OCI-LY7 (cell line): ENCODE results near the gene LGR6. TPM values are rescaled to one million over a fixed set of nuclear protein-coding genes. Genes with fewer than 3 reads are reported as not detected.

ENCODE experiments used
- BruUV-seq: library from RNA; stranded (reverse); fragments of 400-500 nt; replicated peaks from 2 replicates; lab custom pipeline; 2021; lab: Mats Ljungman, UMichigan
- CTCF ChIA-PET: fragments of 300-600 bp; sonication (Branson Sonifier 250); formaldehyde crosslinking; loops from one replicate; lab custom pipeline; 2022; ENCODE audit warnings: antibody characterized with exemption; ENCODE audit not compliant: unreplicated experiment; lab: Charles Lee
- POLR2A ChIA-PET: fragments of 300-600 bp; sonication (Branson Sonifier 250); formaldehyde crosslinking; loops from one replicate; lab custom pipeline; 2022; ENCODE audit warnings: antibody characterized with exemption; lab: Charles Lee
- DNase-seq: peaks from one replicate; pipeline ENCODE4 v3.0.0-alpha.2; 2015; ENCODE audit warnings: low spot score
- H2AFZ ChIP-seq: fragments of 200-600 bp; sonication (generic), shearing (Covaris generic); 2 replicates; pipeline ENCODE4 v1.6.1; 2014; ENCODE audit warnings: mild to moderate bottlenecking, antibody characterized with exemption, low read length, moderate library complexity
- H3K27ac ChIP-seq: fragments of 200-600 bp; sonication (generic); 2 replicates; pipeline ENCODE4 v1.5.1; 2014; ENCODE audit warnings: mixed run types, low read depth, mild to moderate bottlenecking, moderate library complexity, low read length, inconsistent platforms; ENCODE audit not compliant: poor library complexity, severe bottlenecking
- H3K36me3 ChIP-seq: fragments of 200-600 bp; sonication (generic); 2 replicates; pipeline ENCODE4 v1.6.1; 2014; ENCODE audit warnings: mild to moderate bottlenecking, antibody characterized with exemption, low read length, moderate library complexity, mixed read lengths; ENCODE audit not compliant: insufficient read depth
- H3K4me1 ChIP-seq: fragments of 200-600 bp; sonication (generic); 2 replicates; pipeline ENCODE4 v1.5.1; 2014; ENCODE audit warnings: mild to moderate bottlenecking, low read length; ENCODE audit not compliant: insufficient read depth, poor library complexity, severe bottlenecking
- H3K4me2 ChIP-seq: fragments of 200-600 bp; sonication (generic); 2 replicates; pipeline ENCODE4 v1.6.1; 2014; ENCODE audit warnings: mild to moderate bottlenecking, low read length
- H3K4me3 ChIP-seq: fragments of 200-600 bp; sonication (generic); 2 replicates; pipeline ENCODE4 v1.5.1; 2014; ENCODE audit warnings: mild to moderate bottlenecking, low read depth, low read length; ENCODE audit not compliant: poor library complexity, severe bottlenecking
- H3K79me2 ChIP-seq: fragments of 200-600 bp; sonication (generic); 2 replicates; pipeline ENCODE4 v1.6.1; 2016; ENCODE audit warnings: low read depth, mild to moderate bottlenecking, low read length, moderate library complexity, mixed read lengths; ENCODE audit not compliant: insufficient read depth
- H3K9me2 ChIP-seq: fragments of 200-600 bp; sonication (generic); 2 replicates; pipeline ENCODE4 v1.6.1; 2016; ENCODE audit warnings: mild to moderate bottlenecking, low read length, mixed read lengths; ENCODE audit not compliant: insufficient read depth
- H3K9me3 ChIP-seq: fragments of 200-600 bp; sonication (generic); 2 replicates; pipeline ENCODE4 v1.6.1; 2014; ENCODE audit warnings: mild to moderate bottlenecking, mixed run types, low read length, mixed read lengths
- H4K20me1 ChIP-seq: fragments of 200-600 bp; sonication (generic); 2 replicates; pipeline ENCODE4 v1.6.1; 2014; ENCODE audit warnings: mild to moderate bottlenecking, antibody characterized with exemption, low read length, moderate library complexity, mixed read lengths; ENCODE audit not compliant: insufficient read depth
- EZH2phosphoT487 ChIP-seq: fragments of 200-600 bp; sonication (generic); IDR thresholded peaks from 2 replicates; pipeline ENCODE4 v1.6.1; 2018; ENCODE audit warnings: low read depth, borderline replicate concordance, mild to moderate bottlenecking, mixed run types, antibody characterized with exemption, low read length, moderate library complexity, mixed read lengths
- intact Hi-C: fragments of 100-400 bp; cut with micrococcal nuclease; formaldehyde crosslinking; loops from one replicate; pipeline ENCODE4 v1.10.0; 2022; ENCODE audit not compliant: unreplicated experiment
- total RNA-seq, 2 experiments: library from RNA; depleted of rRNA in 1 of 2; stranded (reverse); fragments of >200 nt in 1 of 2; shearing (Covaris generic) in 1 of 2; gene quantifications; 2 replicates each; pipeline ENCODE4 v1.2.3, GENCODE V29; 2014 to 2022
- TF ChIP-seq, protein P1 (sequence below): fragments of 200-600 bp; sonication (generic); conservative IDR thresholded peaks from 2 replicates; pipeline ENCODE4 v1.5.1; 2014; ENCODE audit warnings: mild to moderate bottlenecking, antibody characterized with exemption, low read length, moderate library complexity, mixed read lengths

The LGR6 gene
- total RNA-seq, 2 experiments from 2014 or later = not detected

DNA sequence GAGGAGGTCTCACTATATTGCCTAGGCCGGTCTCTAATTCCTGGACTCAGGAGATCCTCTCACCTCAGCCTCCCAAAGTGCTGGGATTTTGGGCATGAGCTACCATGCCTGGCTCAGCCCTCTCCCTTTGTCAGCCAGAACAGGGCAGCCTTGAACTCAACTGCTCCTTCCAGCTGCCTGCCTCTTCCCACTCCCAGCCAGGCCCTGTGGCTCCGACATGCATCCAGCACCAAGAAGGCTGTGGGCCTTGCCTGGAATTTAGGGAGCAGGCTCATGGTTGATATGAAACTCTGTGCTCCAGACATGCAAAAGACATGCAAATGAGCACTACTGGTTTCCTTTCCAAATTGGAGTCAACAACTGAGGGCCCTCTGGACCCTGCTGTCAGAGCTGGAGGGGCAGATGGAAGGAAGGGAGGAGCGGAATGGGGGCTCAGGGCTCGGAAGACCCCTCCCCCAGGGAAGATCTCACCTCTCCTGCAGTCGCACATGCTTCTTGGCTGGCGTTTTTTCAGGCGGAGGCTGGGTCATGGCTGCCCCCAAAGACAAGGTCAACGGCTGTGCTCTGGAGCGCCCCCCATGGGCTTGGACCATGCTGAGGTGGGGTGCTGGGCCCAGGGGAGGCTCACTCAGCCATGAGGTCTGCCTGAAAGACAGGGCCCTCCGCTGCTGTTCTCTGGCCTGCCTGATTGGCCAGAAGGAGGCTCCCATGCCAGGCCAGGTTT, 34.6 kb upstream of the LGR6 start:
- Histone ChIP-seq H4K20me1 (no peaks in the 10 kb centered on the region), H3K79me2 (peaks cover 30% of the 10 kb centered on the region; the same call in 1 of the 2 replicates), H2AFZ (peak overlapping the region; percentile 24; the same call in 1 of the 2 replicates), H3K27ac (peak overlapping the region; percentile 89), H3K4me3 (peak overlapping the region; percentile 73), H3K36me3 (peaks cover 40% of the 10 kb centered on the region), H3K4me1 (peaks cover 92% of the 10 kb centered on the region), H3K9me2 (no peaks in the 10 kb centered on the region), H3K4me2 (peak overlapping the region; percentile 95), H3K9me3 (no peaks in the 10 kb centered on the region)
- CTCF ChIA-PET = no interaction called here
- intact Hi-C loops = no loop called here
- POLR2A ChIA-PET = interaction anchor here (0.5 to 1.7 kb wide), 4 partner anchors 12 to 384 kb away, joined by 3 to 7 read pairs (median 4); no protein-coding TSS in a partner anchor
- BruUV-seq = no TSS peak
- TF ChIP-seq, protein P1, sequence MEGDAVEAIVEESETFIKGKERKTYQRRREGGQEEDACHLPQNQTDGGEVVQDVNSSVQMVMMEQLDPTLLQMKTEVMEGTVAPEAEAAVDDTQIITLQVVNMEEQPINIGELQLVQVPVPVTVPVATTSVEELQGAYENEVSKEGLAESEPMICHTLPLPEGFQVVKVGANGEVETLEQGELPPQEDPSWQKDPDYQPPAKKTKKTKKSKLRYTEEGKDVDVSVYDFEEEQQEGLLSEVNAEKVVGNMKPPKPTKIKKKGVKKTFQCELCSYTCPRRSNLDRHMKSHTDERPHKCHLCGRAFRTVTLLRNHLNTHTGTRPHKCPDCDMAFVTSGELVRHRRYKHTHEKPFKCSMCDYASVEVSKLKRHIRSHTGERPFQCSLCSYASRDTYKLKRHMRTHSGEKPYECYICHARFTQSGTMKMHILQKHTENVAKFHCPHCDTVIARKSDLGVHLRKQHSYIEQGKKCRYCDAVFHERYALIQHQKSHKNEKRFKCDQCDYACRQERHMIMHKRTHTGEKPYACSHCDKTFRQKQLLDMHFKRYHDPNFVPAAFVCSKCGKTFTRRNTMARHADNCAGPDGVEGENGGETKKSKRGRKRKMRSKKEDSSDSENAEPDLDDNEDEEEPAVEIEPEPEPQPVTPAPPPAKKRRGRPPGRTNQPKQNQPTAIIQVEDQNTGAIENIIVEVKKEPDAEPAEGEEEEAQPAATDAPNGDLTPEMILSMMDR = peak; percentile 79
- TF ChIP-seq EZH2phosphoT487 = no peak
- DNase-seq = peak; percentile 70

DNA sequence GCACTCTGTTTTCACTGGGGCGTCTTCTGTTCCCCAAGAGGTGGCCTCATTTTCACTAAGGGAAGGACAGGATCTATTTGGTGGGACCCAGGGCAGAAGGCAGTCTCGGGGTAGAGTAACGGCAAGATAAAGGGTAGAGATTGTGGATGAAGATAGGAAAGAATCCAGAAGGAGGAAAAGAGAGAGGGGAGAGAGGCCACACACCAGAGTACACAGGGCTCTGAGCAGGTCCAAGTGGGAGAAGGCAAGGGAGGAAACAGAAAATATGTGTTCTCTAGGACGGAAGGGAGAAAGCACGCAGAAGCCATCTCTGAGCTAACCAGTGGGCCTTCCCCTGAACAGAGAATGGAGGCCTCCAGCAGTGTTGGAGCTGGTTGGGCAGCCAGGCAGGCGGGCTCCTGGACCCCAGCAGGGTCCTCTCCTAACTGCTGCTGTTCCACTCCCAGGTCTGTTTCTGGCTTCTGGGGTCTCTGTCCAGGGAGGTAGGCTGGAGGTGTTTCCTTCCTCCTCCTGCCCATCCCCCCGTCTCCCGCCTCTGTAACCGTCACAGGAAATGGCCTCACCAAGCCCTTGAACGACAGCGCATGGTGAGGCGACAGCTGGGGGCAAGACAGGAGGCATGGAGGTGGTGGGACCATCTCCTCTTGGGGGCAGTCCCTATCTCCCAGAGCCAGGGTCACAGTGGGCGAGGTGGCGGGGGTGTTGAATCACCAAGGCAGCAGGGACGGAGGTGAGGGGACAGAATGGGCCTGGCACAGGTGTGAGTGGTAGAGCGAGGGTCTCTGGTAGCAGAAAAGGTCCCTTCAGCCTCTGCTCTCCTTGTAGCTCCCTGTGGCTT, 33.8 kb upstream of the LGR6 start:
- ChIA-PET POLR2A (interaction anchor here (1.2 to 1.9 kb wide), 3 partner anchors 14 to 24 kb away, joined by 4 to 11 read pairs (median 7); partner anchors contain the start of gene ARL8A), CTCF (no interaction called here)
- Histone ChIP-seq H3K79me2 (peaks cover 30% of the 10 kb centered on the region; the same call in 1 of the 2 replicates), H3K9me2 (no peaks in the 10 kb centered on the region), H3K9me3 (no peaks in the 10 kb centered on the region), H3K27ac (peak overlapping the region; percentile 89), H3K4me1 (peaks cover 98% of the 10 kb centered on the region), H3K4me3 (peak overlapping the region; percentile 73), H4K20me1 (no peaks in the 10 kb centered on the region), H3K4me2 (peak overlapping the region; percentile 95), H3K36me3 (peaks cover 32% of the 10 kb centered on the region), H2AFZ (peak overlapping the region; percentile 24; the same call in 1 of the 2 replicates)
- no TSS peak for BruUV-seq
- intact Hi-C loops = no loop called here
- DNase-seq = peak; percentile 76
- no peak for TF ChIP-seq EZH2phosphoT487
- TF ChIP-seq, protein P1 = peak; percentile 47; the same call in 1 of the 2 replicates
